C4-2B (cell line): ENCODE results near the gene UTS2B.

Experiments used
- CTCF ChIP-seq: fragments of 450-650 bp; conservative IDR thresholded peaks from 2 replicates; pipeline ENCODE4 v1.5.1; 2017; ENCODE audit warnings: mild to moderate bottlenecking
- ZFX ChIP-seq: fragments of 450-650 bp; IDR thresholded peaks from 2 replicates; pipeline ENCODE4 v1.6.1; 2017

- TF ChIP-seq CTCF, result no peak
- TF ChIP-seq ZFX, result no peak
Measured at GRCh38 chr3:191358929-191359328, 28.6 kb upstream of the UTS2B start.
